HG03139 (cell line): Measurements from ENCODE around the gene LSM11.

ENCODE experiments used
- ATAC-seq: cut with Tn5 transposase; IDR thresholded peaks from one replicate; pipeline ENCODE4 v1.9.1; 2021; ENCODE audit not compliant: unreplicated experiment

LSM11 gene

DNA sequence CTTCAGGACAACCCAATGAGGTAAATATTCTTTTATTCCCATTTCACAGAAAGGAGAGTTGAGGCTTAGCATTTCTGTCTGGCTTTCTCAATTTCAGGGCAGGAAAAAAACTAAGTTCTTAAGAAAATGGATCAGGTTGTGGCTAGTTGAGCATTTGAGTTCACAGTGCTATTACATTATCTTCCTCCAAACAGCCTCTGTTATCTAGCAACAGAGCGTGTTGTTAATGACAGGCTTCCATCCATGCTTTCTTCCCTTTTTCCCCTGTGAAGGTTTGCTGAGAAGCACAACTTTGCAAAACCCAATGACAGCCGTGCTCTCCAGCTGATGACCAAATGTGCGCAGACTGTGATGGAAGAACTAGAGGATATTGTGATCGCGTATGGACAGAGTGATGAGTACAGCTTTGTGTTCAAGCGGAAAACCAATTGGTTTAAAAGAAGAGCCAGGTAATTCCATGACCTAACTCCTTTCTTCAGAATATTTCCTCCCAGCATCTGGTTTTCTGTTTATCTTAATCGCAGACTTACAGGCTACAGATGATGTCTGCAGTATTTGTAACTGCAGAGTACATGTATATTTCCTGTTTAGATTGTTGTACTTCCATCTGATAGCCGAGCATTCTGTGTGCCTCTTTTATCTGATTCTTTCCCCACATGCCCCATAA lies 10.8 kb upstream of the LSM11 start:
- ATAC-seq = no peak

DNA sequence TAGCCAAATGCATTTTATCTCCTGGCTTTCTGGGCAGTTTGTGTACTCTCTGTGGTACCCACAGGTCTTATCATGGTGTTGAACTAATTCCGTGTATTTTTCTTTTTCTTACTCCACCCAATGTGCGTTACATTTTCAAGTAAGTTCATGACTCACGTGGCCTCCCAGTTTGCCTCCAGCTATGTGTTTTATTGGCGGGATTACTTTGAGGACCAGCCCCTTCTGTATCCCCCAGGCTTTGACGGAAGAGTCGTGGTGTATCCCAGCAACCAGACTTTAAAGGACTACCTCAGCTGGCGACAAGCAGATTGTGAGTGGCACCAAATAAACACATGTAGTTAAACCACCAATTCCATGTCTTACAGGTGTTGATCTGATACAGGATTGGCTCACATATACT lies 9.1 kb upstream of the LSM11 start:
- ATAC-seq = no peak

- ATAC-seq = no peak
Observed at GRCh38 chr5:157735991-157736390, 7.5 kb upstream of the LSM11 start.

DNA sequence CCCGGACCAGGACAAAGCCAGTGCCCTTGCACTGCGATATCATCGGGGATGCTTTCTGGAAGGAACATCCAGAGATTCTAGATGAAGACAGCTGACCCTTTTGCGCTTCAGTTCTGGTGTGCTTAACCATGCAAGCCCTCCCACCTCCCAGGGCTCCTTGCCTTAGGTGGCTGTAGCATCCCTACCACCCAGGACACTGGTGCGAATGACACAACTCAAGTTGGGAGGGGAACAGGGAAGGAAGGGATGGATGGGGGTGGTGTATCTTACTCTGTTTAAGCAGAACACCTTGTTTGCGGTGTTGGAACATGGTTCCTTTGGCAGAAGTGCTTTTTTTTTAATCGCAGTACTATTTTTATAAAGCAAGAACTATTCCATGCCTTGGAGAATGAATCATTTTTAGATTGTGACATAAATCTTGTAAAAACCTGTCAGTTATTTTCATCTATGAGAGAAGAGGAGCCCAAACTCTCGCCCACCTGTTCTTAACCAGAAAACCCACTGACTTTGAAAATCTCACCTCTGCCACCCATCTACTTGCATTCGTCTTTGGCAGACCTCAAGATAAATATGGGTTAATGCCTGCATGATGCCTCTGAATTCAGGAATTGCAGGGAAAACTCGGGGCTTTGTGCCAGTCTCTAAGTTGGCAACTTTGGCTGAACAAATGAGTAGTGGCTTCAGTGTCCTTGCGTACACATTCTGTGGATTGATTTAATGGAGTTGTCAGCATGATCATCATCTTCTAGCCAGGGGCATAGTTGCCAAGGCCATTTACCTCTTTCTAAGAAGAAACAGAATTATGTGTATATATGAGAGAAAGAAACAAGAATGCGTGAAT lies 3.9 kb upstream of the LSM11 start:
- no peak for ATAC-seq

DNA sequence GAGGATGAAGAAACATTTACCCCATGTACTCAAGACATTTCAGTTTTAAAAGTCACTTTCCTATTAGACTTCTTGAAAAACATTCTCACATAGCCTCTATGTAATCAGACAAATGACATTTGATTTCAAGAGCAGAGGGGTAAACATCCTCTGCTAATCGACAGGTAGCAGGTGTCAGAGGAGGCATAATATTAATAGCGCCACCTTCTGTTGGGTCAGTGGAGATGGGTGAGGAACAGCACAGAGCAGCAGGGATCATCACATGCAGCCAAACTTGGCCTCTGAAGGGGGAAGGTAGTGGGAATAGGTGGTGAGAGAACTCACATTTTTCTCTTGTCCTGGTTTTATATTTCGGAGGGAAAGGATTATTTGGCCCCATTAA lies 3.3 kb upstream of the LSM11 start:
- ATAC-seq = no peak

DNA sequence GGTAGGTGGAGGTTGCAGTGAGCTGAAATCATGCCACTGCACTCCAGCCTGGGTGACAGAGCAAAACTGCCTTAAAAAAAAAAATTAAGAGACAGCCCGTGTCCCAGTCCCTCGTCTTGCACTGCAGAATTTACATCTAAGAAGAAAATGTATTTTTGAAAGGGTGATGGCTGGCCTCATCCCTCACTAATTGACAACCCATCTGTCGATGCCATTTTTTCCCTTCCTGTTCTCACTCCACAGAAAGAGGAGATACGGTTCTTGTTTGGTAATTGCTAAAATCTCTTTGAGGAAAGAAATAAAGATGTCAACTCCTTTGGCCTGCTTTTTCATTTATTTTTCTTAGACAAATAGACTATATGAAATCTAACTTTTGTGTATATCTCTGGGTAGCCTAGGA lies 2.4 kb upstream of the LSM11 start:
- no peak for ATAC-seq

- no peak for ATAC-seq
Observed at GRCh38 chr5:157744051-157745011, 819 bp downstream of the LSM11 start.

DNA sequence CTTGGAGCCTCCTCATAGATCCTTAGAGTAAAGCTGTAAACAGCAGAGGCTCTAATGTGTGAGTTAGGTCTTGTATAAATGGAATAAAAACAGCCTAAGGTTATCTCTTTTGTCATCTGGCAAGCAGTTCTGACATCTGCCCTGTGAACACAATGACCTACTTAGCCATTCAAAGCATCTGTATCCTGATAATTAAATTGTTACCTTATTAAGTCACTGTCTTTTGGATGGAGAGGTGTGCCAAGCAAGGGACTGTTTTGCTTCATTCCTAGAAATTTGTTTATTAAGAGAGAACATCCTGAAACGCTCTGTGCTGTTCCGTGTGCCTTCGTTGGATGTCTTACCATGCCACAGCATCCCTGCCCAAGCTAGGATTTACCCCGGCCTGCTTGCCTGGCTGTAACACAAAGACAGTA lies 1.5 kb downstream of the LSM11 start:
- no peak for ATAC-seq

- no peak for ATAC-seq
Observed at GRCh38 chr5:157747173-157747740, 3.7 kb downstream of the LSM11 start.

GRCh38 chr5:157747766-157748700 lies 4.5 kb downstream of the LSM11 start:
- no peak for ATAC-seq

DNA sequence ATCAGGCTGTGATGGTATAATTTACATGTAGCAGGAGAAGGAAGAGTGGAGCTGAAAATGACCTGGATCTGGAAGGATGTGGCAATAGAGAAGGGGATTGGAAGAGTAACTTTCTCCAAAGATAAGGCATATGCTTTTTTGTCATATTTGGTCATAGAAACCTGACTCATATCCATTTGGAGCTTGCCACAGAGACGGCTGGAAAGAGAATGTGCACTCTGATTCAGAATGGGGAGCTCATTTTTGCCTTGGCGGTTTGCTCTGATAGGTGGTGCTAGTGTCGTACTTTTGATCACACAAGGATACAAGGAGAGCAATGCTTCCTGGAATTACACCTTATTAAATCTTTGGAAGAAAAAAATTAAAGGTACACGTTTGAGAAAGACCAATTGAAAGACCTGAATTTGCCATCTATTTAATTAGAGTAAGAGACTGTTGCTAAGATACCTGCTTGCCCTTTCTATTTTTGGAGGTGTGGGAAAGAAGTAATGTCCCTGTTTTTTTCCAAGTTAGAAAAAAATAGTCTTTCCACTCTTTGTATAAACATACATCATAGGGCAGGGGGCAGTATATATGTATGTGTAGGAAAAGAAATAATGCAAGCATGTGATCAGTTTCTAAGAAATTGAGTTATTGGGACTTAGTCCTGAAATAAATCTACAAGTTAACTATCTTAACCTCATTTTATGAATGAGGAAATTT lies 5.4 kb downstream of the LSM11 start:
- no peak for ATAC-seq

- no peak for ATAC-seq
Observed at GRCh38 chr5:157749462-157749799, 5.9 kb downstream of the LSM11 start.

DNA sequence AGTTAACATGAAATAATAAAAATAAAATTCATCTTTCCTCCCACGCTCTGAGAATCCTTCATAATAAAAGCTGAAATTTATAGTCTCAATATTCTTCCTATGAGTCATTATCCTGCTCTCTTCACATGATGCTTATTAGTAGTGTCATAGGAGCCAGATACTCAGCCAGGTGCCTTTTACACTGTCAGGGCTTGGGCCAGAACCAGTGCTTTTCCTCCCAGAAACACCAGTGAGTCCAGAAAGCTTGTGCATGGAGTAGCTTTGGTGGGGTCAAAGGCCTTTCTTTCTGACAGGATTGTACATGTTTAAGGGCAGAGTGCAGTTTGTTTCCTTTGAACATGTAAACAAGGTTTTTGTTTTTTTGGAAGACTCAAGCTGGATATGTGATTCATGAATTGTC lies 6.8 kb downstream of the LSM11 start:
- ATAC-seq = no peak

DNA sequence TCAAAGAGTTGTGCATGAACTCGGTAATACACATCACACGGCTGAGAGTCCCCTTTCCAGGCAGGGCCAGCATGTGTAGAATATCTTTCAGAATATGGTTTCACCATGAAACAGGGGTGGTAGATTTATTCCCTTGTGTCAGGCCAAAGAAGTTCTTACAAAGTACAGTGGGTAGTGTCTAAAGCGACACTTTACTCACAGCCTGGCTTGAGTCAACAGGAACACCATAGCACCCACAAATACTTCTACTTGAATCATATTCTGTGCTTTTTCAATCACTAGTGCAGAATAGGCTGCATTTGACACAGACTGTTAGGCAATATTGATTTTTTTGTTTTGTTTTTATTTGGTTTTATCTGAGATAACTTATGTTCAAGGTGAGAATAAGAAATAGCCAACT lies 12.6 kb downstream of the LSM11 start:
- ATAC-seq = no peak

DNA sequence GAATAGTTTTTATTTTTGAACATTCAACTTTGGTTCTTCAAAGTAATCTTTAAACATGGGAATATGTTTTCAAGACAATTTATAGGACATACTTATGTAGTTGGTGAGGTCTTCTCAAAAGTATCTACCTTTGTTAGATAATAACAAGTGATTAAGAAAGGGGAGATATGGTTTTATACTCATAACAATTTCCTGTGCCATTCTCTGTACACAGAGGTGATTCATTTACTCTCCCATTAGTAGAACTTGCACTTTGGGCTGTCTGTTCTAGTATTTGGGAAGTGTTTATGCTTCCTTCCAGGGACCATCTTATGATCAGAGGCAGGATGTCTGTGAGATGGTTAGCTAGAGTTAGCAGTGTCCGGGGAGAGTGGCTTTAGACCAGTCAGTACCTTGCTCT lies 15.2 kb downstream of the LSM11 start:
- ATAC-seq = no peak

GRCh38 chr5:157761690-157762621 lies 18.4 kb downstream of the LSM11 start:
- no peak for ATAC-seq

GRCh38 chr5:157764531-157764930 lies 21.0 kb downstream of the LSM11 start:
- ATAC-seq = no peak

- ATAC-seq = no peak
Observed at GRCh38 chr5:157766442-157766841, 22.9 kb downstream of the LSM11 start.
